Kidney glomerular epithelial cell (primary cell): ENCODE data around the gene PCSK1.

ENCODE experiments used
- DNase-seq: peaks from one replicate; lab custom pipeline; 2025; lab: John Stamatoyannopoulos, UW

The PCSK1 gene

DNA sequence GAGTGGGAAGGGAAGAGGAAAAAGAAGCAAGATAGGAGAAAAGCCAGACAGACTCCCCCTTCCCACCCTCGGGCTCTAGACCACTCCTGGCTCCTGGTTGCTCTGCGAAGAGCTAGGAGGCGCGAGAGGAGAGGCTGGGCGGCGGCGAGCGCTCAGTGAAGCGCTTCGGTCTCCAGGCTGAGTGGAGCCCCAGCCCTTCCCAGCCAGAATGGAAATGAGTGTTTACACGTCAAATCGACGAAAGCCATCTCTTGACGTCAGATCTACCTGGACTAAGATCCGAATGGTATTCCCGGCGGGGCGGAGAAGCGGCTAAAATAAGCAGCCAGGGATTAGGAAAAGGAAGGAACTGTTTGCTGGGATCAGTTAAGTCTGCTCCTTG is at the start of gene PCSK1:
Gene PCSK1 (minus strand): TSS at position 183 of the 382 bp plus-strand sequence. CDS start 206 bp downstream, outside the sequence.
- DNase-seq: no peak

DNA sequence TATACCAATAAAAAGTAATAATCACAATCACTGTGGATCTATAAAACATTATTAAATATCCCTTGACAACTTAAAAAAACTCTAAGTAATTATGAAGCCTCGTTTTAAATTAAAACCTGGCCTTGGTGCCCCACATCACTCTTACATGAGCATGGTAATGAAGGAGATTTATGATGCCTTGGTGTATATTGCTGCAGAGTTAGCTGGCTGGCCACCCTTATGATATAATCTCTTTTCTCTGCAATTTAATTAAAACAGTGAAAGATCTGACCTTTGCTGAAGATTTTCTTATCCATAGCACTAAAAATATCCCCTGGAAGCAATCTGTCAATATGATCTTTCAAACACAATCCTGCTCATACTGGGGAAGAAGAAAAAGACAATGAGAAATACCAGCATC is 48.8 kb upstream of the PCSK1 start:
- DNase-seq: no peak

DNA sequence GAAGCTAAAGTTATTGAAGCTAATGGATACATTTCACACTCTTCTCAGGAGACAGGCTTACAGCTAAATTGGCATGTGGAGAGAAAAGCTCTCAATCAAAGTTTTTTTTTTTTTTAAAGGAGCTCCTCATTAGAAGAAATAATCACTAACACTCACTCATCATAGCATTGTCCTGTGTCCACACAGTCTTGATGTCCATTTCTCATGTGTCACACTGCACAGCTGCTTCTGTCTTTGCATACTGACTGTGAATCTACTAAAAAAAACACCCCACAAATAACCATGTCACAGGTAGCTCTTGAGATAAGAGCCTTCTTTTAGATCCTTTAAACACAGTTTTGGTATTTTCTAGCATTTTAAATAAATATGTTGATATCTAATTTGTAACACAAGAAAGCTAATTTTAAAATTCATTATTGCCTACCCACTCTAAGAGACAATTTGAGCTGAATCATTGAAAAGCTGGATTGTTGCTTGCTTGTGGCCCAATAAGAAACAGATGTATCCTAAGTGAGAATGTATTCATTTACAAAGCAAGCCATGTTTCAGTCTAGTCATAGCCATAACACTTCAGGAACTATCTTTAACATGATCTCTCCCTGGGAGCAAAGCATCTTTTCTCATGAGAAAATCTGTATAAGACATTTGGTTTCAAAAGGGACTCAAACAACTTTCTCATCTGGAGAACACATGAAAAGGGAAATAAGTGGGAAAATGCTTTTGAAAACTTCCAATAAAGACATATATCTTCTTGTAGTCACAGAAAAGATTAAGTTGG is 48.1 kb upstream of the PCSK1 start:
- DNase-seq: no peak

- no peak for DNase-seq
These were observed 45.9 kb upstream of the PCSK1 start for GRCh38 chr5:96478983-96479382.

GRCh38 chr5:96476654-96477053 is 43.6 kb upstream of the PCSK1 start:
- no peak for DNase-seq

GRCh38 chr5:96474073-96474472 is 41.0 kb upstream of the PCSK1 start:
- no peak for DNase-seq

DNA sequence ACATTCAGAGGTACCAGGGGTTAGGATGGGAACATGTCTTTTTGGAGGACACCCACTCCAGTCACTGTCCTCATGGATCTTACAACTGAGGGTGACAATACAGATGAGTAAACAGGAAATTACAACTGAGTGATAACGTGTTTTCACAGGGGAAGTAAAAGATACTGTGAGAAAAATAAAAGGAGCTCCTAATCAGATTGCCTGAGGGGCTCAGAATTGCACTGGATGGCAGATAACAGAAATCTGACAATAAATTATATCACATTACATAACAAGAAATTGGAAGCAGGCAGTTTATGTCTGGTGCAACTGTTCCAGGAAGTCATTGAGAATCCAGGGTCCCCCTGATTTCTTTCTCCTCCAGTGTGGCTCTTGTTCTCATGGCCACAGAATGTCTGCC is 40.1 kb upstream of the PCSK1 start:
- no peak for DNase-seq

DNA sequence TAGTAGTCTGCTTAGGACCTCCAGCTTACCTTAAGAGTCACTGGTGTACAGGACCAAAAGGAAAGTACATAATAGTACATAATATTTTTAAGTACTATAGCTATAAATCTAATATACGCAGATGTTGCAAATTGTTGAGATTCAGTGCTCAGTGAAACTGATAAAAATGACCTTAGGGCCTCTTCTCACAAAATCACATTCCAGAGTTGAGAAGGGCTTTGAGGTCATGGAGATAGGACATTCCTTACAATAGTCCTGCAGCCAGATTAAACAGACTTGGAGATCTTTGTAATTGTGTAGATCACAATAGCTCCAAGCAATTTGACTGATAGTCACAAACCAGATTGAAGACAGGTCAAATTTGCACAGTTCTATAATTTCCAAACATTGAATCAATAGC is 37.7 kb upstream of the PCSK1 start:
- DNase-seq: no peak

DNA sequence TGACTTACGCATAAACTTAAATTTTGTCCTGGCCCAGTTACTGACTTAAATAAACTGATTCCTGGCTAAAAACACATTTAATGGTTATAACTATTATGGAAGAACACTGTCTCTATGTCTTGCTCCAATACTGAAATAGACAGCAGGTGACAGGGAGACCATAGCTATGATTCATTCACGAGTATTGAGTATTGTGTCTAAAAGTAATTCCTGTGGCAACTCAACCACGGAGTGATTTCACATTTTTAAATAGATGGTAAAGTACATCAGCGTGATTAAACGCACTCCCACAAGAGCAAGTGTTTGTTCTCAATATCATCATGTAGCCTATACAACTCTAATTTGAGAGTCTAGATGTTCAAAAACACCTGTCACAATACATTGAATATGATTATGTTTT is 35.9 kb upstream of the PCSK1 start:
- peak; percentile 20 for DNase-seq

GRCh38 chr5:96463091-96463490 is 30.0 kb upstream of the PCSK1 start:
- no peak for DNase-seq

GRCh38 chr5:96459313-96460121 is 26.5 kb upstream of the PCSK1 start:
- DNase-seq: no peak

DNA sequence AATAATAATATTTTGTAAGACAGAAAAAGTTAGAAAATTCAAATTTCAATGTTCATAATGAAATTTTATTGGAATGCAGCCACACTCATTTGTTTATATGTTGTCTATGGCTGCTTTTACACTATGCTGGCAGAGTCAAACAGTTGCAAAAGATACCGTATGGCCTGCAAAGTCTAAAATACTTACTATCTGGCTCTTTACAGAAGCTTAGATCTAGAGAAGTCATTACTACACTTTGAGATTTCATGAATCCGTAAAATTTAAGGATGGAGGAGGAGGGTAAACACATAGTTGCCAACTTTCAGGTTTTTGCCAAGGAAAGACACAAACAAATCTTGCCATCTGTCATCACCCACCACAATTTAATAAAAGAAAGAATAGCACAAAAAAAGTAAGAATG is 25.1 kb upstream of the PCSK1 start:
- no peak for DNase-seq

GRCh38 chr5:96455789-96456188 is 22.7 kb upstream of the PCSK1 start:
- DNase-seq: no peak

DNA sequence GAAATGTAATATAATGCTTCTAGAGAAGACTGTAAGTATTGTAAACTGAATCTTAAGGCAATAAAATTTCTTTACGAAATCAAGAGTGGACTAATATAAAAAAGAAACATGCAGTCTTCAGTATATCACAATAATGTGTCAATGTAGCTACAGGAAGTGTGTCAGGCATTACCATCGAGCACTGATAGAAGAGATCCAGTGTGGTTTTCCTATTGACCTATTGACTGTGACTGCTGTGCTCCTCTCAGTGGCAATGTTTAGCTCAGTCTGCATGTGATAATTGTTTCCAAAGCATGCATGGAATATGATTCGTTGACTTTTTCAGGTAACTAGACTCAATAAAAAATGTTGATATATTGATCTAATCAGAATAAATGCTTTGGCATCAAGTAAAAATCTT is 20.3 kb upstream of the PCSK1 start:
- no peak for DNase-seq

DNA sequence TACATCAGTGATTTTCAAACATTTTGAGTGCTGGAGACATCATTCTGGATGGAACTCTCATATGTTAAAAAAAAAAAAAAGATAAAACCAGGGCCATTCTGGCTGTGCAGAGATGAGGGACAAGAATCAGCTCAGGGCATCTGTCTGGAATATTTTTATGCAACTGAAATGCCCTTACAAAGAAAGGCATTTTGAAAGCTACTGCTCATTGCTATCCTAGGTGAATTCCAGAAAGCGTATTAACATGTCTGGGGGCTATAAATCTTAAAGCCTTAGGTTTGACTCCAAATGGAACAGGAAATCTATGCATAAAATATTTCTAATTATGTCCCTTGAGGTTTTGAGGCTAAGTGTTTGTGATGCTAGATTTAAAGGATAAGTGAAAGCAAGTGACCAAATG is 14.9 kb upstream of the PCSK1 start:
- no peak for DNase-seq

DNA sequence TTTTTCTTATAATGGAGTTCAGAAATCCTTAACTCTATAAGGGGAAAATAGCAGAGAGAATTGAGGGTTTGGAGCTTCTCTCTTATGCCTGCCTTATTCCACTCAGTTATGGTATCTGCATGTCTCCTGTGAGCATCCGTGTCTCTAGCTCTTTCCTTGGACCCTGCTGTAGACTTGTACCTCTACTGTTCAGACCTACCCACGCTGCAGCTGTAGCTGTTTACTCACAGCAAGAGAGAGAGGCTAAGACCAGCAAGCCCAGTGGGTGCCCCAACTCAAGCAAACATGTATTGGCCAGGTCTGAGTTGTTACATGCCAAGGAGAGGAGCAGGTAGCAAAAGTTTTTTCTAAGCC is 7.1 kb upstream of the PCSK1 start:
- no peak for DNase-seq

DNA sequence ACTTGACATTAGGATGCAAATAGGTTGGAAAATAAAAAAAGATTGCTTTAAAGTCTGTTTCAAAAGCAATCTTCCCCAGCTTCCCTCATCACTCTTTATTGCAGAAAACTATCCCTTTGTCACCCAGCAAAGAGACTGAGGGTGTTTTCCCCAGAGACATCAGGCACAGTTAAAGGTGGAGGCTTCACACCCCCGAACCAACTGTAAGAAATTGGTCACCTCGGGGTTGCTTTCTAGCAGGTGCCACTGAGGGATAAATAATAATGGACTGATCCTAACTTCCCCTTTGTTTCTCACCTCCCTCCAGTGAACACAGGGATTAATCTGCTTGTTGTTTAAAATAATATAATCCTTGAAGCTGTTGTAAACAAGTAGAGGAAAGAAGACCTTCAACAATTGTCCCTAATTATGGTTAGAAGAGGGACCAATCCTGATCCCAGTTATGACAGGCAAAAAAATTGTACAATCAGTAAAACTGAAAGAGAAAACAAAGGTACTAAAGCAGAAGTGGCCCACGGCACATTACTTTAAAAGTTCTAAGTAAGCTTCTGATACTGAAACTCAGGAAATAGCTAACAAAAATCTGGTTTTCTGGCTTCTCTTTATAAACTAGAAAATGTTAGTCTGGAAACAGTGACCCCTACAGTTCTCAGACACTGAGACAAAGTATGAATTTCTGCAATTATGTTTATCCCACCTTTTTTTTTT is 6.6 kb upstream of the PCSK1 start:
- DNase-seq: no peak

DNA sequence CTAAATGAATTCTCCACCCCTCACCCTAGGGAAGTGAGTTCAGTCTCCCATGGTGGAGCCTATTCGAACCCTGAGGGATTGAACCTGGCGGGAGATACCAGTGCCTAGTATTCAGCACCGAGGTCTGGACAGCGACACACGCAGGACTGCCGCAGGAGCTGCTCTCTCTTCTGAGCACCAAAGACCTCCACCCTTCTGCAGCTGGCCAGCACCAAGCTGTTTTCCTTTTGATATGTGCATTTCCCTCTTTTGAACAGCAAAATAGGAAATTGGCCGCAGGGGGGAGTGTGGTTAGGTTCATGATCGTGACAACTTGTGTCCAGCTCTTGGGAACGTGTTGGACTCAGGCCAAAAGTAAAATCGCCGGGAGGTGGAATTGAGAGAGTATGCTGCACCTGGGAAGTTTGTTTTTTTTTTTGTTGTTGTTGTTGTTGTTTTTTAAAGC is 1.2 kb upstream of the PCSK1 start:
- DNase-seq: peak; percentile 50

GRCh38 chr5:96432216-96433065 is 607 bp downstream of the PCSK1 start:
- no peak for DNase-seq

DNA sequence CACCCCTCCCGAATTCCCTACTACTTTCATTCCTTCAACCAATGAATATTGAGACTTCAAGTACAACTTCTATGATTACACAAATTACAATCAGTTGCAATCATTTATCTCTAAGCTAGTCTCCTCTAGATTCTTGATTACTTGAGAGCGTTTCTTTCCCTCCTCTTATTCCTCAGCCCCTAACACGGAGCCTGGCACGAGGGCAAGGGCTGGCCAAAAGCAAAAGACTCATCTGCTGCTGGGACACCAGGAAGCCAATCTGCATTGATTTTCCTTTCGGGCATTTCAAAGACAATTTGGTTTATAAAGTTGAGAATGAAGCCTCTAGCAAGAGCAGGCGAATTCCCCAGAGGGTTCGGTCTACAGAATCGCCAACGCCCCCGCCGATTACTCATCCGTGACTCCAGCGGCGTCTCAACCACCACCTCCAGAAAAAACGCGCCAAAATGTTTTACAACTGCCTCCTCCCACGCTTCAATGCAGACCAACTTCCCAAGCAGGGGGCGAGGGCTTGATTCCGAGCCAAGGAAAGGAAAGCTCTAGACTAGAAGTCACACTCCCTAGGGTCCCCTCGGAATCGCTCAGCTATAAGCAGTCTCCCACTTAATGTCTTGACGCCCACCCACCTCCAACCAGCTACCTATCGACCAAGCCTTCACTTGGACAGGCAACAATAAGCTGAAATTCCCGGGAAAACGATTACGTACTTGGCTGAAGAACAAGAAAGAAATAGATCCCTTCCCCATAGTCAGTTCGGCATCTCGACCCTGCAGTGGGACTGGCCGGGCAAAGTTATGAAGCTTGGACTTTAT is 1.5 kb downstream of the PCSK1 start:
- DNase-seq: no peak

DNA sequence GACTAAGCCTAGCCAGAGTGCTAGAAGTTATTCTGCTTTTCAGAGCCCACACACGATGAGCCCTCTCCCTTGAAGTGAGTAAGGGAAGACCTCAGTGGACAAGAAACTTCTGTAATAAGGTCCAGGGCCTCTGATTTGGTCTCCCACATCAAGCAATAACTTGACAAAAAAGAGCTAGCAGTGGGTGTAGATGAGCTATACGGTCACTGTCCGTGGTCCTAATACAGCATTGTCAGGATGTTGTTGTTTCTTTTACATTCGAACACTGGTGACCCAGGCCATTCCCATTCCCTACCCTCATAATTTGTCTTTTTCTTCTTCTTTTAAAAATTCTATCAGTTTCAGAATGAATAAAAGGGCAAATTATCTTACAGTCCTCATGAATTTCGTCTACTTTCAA is 5.2 kb downstream of the PCSK1 start:
- peak; percentile 21 for DNase-seq
